Measurements from ENCODE around the gene MT2A. TPM values are rescaled to one million over a fixed set of nuclear protein-coding genes. Genes with fewer than 3 reads are reported as not detected.

The MT2A gene
- polyA plus RNA-seq, 4 donors, result 22.4 to 38.0 (median 22.8) TPM

DNA sequence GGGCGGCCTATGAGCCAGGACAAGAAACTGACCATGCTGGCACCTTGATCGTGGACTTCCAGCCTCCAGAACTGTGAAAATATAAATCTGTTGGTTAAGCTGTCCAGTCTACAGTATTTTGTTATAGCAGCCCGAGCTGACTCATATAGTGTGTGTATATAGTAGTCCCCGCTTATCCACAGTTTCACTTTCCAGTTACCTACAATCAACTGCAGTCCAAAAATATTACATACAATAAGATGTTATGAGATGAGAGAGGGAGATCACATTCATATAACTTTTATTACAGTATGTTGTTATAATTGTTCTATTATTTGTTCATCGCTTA, 14.1 kb upstream of the MT2A start:
- no peak for DNase-seq (ENCODE audit: low read depth in 4 of 4, low spot score in 3 of 4)

DNA sequence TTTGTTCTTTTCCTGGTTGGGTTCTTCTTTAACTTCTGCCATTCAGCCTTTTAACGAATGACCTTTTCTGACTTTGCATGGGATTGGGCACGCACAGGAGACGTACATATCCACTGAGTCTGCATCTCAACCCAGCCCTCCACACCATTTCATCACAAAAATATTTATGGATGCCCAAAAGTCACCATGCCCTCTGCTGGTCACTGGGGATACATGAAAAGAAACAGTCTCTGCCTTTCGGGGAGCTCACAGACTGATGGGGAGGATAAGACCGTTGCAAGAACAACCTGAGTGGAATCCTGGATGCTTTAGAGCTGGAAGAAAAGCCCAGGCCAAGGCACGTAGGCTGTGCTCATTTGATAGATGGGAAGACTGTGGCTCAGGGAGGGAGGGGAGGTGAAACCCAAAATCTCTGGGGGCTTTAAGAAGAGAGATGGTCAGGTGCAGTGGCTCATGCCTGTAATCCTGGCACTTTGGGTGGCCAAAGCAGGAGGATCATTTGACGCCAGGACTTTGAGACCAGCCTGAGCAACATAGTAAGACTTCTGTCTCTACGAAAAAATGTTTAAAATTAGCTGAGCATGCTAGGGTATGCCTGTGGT, 7.9 kb upstream of the MT2A start:
- no peak for DNase-seq (ENCODE audit: low read depth in 4 of 4, low spot score in 3 of 4)

DNA sequence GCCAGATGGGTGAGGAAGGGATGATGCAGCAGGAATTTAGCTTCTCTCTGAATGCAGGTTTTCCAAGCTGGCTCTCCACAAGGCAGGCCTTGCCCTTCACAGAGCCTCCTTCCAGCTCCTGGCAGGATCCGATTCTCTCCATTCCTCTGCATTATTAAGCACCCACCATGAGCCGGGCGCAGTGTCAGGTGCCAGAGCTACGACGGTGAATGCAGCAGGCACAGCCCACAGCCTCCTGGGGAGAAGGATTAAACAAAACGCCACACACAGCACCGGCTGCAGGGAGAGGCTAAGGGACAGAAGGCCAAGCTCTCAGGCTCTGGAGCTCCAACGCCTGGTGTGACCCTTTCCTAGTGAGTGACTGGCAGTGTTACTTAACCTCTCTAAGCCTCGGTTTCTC, 7.1 kb upstream of the MT2A start:
- DNase-seq (ENCODE audit: low read depth in 4 of 4, low spot score in 3 of 4), result no peak

DNA sequence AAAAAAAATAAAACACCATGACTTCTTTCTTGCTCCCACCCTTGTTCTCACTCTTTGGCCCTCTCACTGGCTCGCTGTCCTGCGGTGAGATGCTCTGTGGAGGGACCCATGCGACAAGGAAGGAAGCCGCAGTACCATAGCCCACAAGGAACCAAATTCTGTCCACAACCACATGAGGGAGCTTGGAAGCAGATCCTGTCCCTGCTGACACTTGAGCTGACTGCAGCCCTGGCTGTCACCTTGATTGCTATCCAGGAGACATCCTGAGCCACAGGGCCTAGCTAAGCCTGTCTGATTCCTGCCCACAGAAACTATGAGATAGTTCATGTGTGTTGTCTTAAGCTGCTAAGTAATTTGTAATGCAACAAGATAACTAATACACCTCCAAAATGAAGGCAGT, 4.8 kb upstream of the MT2A start:
- DNase-seq (ENCODE audit: low read depth in 4 of 4, low spot score in 3 of 4), result no peak

DNA sequence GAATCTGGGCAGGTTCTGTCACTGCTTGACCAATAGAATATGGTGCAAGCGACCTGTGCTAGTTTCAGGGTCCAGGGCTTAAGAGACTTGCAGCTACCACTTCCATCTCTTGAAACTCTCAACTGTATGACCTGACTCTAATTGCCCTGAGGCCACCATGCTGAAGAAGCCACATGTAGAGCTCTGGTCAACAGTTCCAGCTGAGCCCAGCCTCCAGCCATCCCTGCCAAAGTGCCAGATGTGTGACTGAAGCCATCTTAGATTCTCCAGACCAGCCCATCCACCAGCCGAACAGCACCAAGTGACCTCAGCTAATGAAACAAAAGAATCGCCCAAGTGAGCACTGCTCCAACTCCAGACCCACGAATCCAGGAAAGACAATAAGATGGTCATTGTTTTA, 3.4 kb upstream of the MT2A start:
- no peak for DNase-seq (ENCODE audit: low read depth in 4 of 4, low spot score in 3 of 4)

DNA sequence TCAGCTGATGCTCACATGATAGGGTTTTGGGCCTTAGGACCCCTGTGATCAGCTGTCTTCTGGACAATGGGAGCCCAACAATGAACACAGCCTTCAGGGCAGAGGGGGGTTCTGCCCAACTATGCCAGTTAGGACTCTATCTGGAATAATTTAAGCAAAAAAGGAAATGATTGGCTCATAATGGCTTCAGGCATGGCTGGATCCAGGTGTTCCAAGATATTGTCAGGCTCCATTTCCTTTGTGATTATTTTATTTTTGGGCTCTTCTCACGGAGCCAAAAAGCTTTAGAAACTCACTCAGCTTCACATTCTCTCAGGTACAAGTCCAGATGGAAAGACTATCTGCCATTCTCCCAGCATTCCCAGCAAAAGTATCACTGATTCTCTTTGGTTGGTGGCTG, 2.9 kb upstream of the MT2A start:
- no peak for DNase-seq (ENCODE audit: low read depth in 4 of 4, low spot score in 3 of 4)

DNA sequence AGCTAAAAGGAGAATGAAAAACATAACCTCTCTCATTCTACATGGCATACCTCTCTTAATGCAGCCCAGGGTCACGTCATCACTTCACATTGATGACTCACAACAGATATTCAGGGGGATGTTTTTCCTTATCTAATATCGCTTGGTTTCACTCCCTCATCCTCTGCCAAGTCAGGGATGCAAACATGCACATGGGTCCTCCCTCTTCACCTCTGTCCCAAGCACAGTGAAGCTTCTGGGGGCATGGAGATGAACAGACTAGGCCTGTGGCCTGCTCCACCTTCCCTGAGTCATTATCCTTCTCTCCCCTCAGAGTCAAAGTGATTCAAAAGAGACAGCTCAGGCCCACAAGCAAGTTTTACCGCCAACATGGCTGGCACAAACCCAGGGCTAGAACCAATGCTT, 2.3 kb upstream of the MT2A start:
- no peak for DNase-seq (ENCODE audit: low read depth in 4 of 4, low spot score in 3 of 4)

DNA sequence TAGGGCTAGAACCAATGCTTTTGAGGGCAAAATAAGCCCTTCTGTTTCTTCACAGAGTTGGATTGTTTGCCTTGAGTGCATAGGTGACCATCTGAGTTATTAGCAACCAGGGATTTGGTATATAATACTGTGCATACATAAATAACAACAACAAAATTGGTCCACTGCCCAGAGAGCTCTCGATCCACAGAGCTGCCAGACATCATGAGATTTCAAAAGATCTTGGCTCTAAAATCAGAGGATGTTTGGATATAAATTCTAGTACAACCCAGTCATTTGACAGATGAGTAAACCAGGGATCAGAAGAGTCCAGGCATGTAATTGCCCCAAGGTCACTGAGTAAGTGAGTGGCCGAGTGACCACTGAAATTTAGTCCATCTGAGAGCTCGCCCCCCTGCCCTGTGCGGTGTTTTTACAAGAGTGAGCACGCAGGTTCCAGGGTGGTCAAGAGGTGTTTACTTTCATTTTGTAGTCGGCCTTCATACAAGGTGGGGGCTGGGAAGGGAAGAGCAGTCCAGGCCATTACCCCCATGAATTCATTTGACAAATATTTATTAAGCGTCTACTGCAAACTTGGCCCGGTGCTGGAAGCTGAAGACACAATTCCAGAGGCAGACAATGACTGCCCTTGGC, 1.8 kb upstream of the MT2A start:
- DNase-seq (ENCODE audit: low read depth in 4 of 4, low spot score in 3 of 4), result no peak

DNA sequence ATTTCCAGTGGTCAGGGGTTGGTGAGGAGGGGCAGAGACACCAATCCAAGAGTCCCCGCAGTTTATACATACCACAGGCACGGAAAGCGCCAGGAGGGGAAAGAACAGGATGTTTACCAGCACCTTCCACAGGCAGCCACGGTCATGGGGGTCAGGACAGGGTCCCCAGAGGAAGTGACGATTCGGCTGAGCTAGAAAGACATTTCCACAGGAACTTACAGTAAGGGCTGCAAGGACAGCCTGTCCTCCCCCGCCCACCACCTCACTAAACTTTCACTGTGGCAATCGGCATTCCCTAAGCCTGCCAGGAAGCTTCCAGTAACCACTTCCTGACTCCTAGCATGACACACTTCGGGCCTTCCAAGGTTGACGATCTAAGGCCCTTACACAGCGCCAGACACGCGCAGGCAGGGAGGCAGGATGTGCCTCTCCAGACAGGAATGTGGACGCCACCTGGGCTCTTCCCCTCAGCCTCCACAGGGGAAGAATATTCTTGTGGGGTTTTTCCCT, 1.2 kb upstream of the MT2A start:
- no peak for DNase-seq (ENCODE audit: low read depth in 4 of 4, low spot score in 3 of 4)

DNA sequence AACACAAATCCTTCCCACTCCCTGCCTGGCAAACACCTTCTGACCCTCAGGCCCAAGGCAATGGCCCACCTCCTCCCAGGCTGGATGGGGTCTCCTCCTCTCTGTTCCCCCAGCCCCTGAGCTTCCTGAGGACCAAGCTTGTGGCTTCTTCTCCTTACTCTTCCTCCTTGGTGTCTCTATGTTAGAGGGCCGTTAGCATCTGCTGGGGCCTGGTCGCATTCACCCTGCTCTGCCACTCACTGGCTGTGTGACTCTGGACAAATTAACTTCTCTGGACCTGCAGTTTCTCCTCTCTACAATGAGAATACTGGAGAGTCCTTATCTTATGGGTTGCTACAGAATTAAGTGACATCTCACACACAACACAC, 725 bp upstream of the MT2A start:
- no peak for DNase-seq (ENCODE audit: low read depth in 4 of 4, low spot score in 3 of 4)

DNA sequence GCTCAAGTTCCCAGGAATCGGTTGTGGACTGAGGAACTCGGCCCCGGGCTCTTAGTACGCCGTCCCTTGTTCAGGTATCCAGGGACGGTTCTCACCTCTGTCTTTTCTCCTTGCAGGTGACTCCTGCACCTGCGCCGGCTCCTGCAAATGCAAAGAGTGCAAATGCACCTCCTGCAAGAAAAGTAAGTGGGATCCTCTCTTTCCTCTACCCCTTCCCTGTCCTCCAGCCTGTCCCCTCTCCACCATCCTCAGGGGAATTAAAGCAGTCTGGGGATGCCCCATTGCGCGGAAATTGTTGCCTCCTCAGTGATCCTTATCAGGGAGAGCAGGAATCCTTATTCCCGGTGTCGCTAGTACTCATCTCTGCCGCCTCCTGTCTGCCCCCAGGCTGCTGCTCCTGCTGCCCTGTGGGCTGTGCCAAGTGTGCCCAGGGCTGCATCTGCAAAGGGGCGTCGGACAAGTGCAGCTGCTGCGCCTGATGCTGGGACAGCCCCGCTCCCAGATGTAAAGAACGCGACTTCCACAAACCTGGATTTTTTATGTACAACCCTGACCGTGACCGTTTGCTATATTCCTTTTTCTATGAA, 585 bp downstream of the MT2A start:
- no peak for DNase-seq (ENCODE audit: low read depth in 4 of 4, low spot score in 3 of 4)

DNA sequence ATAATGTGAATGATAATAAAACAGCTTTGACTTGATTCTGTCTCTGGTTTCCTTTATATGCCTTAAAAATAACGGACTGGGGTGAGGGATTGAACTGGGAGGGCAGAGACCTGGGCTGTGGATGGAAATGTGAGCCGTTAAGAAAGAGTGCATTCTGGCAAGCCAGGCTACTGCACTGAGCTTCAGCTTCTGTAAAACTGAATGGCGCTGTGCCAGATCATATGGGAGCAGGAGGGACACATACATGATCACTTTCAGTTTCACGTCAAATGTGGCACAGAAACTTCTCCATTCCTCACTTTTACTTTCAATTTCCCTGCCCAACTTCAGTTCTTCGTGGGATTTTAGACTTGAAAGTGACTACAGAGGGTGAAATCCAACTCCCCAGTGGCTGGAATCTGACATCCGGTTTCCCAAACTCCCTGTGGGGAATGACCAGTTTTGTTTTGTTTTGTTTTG, 1.1 kb downstream of the MT2A start:
- DNase-seq (ENCODE audit: low read depth in 4 of 4, low spot score in 3 of 4), result no peak

DNA sequence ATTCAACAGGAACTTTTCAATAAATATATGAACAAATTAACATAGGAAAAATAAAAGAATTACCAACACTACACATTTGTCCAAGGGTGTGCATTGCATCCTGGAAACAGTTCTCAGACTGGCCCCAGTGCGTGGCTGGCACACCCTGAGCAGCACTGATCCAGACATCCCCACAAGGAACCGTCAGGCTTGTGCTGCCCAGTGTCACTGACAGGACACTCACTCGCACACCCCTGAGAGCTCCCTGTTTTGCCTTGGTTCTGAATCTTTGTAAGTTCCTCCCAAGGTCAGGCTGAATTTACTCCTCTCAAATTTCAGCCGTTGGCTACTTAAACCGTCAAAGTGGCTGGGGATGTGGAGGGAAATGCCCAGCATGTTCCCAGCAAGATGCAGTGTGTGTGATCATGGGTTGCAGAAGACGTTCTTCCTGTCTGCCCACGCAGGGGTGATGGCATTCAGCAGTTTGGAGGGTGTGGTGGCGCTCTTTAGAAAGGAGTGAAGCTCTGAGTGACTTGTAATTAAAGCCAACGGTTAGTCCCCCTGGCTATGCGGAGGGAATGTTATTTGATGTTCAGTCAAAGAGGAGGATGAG, 1.7 kb downstream of the MT2A start:
- DNase-seq (ENCODE audit: low read depth in 4 of 4, low spot score in 3 of 4), result no peak

DNA sequence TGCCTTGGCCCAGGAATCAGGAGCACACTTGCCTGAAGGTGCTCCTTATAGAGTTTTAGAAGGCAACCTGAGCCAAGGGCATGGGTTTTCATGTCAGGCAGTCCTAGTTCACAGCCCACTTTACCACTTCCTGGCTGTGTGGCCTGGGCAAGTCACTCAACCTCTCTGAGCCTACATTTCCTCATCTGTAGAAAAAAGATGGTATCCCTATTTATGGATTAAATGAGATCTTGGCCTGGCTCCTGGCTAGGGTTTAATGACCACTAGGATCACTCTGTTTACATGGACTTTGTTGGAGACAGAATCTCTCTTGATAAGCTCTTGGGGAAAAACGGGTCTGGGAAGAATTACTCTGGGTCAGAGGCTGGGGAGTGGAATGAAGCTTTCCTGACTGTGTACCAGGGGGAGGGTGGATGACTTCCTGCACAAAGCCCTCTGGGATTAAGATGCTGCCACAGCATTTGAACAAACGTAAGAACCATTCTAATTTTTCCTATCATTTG, 2.3 kb downstream of the MT2A start:
- DNase-seq (ENCODE audit: low read depth in 4 of 4, low spot score in 3 of 4), result no peak

DNA sequence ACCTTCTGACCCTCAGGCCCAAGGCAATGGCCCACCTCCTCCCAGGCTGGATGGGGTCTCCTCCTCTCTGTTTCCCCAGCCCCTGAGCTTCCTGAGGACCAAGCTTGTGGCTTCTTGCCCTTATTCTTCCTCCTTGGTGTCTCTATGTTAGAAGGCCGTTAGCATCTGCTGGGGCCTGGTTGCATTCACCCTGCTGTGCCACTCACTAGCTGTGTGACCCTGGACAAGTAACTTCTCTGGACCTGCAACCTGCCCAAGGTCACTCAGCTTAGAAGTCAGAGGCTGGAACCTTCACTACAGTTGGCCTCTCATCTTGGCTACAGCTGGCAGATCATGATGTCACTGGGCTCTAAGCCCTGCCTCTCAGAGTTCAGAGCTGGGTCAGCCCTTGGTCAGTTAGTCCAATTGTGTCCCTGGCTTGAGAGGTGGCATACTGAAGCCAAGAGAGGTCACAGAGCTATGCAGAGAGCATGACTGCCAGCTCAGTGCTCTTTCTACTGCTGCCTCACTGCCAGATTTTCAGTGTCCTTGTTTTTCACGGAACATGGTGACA, 3.0 kb downstream of the MT2A start:
- no peak for DNase-seq (ENCODE audit: low read depth in 4 of 4, low spot score in 3 of 4)

DNA sequence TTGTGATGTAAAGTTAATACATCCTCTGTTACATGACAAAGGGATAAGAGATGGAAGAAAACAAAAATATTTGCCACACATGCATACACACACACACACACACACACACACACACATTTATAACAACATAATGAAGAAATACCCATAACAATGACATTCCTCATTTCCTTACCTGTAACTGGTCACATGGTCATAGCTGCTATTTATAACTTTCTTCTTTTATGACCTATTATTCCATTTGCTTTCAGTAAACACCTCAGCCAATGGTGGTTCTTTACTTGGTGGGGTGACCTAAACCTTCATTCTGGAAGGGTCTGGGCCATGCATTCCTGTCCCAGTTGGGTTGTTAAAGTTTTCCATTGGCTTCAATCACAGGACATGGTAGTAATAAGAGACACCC, 5.3 kb downstream of the MT2A start:
- DNase-seq (ENCODE audit: low read depth in 4 of 4, low spot score in 3 of 4), result no peak

DNA sequence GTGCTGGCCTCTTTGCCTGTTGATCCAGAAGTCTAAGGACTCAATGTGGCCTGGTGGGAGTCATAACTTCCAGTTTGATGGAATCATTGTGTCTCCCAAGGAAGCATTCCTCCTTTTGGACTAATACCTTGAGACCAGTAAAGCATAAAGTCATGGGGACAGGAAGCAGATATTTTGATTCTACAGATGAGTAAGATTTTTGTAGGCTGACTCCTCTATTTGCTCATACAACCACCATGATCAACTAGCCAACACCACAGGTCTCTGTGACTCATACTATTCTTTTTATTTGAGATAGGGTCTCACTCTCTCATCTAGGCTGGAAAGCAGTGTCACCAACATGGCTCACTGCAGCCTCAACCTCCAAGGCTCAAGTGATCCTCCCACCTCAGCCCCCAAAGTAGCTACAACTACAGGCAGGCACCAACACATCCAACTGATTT, 6.2 kb downstream of the MT2A start:
- no peak for DNase-seq (ENCODE audit: low read depth in 4 of 4, low spot score in 3 of 4)

DNA sequence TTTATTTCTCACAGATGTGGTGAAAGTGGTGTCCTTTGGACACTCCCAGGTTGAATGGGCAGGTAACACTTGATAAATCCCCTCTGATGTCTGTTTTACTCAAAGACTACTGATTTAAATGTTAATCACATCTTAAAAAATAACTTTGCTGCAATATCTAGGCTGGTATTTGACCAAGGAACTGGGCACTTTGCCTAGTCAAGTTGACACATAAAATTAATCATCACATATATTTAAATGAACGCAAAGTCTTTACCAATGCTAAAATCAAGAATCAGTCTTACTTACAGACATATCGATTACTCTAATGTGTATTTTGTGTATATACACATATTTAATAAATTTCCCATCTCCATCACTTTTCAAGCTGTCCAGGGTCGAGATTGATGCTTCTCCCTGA, 7.0 kb downstream of the MT2A start:
- no peak for DNase-seq (ENCODE audit: low read depth in 4 of 4, low spot score in 3 of 4)

DNA sequence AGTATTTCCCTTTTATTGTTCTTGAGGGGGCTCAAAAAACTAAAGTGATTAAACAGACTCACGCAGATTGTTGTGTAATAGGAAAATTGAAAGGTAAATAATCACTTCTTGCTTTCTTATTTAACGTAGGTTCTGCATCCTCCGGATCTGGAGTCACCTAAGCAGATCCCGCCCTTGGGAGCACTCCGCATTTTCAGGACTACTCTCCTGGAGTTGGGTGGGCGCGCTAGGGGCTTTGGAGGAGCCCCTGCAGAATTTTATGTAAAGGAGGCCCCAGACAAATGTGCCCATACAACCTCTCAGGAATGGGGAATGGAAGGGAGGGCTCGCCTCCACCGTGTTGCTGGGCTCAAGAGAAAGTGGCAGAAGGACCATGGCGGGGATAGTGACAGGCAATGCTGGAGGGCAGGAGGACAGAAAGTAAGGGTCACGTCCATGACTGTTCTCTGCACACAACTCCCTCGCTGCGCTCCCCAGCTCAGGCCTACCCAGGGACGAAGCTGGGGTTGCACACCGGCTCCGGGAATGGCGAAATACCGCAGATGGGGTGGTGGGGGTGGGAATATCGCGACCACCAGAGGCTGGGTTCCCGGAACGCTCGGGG, 8.3 kb downstream of the MT2A start:
- no peak for DNase-seq (ENCODE audit: low read depth in 4 of 4, low spot score in 3 of 4)

DNA sequence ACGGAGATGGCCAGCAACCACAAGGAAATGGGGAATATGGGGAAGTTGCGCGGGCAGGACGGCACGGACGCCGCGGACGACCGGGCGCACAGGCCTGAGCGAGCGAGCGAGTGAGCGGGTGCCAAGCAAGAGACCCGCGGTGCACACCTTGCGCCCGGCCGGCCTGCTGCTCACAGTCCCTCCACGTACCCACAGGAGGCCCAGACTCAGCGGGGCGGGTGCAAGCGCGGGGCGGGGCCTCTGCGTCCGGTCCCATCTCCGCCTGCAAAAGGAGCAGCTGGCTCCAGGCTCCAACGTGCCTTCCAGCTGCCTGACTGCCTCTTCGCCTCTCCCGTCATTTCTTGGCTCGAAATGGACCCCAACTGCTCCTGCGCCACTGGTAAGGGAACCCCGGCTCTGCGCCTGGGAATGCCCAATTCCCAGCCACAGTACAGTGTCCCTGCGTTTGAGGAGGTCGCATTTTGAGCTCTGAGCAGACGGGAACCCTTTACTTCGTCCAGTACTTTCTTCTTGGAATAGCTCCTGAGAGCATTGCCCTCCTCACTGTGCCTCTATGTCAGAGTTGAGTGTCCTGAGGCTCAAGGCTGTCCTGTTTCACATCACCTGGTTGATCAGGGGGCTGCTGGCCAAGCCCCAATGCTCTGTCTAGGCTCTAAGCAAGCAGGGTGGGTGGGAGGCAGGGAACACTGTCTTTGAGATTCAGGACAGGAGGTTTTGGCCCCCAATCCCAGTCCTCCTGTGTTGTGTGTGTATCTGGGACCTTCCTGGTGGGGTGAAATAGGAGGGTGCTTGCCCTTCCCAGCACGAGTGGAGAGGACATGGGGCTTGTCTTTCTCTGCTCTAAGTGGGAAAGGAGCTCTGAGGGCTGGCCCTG, 9.1 kb downstream of the MT2A start:
- DNase-seq (ENCODE audit: low read depth in 4 of 4, low spot score in 3 of 4), result no peak
